ENCODE data around the gene CTIF.

GRCh38 chr18:48663096-48663930 lies 124.5 kb downstream of the CTIF start:
- TF ChIP-seq HNF4G (IDR thresholded peaks at IDR 0.05) (no peak), MAX (IDR thresholded peaks at IDR 0.05) (no peak), CTCF (IDR thresholded peaks at IDR 0.05; ENCODE audit: low read depth, low read length, missing input control) (no peak), ZBTB33 (IDR thresholded peaks at IDR 0.05) (no peak), RAD21 (IDR thresholded peaks at IDR 0.05) (no peak), NR2F2 (IDR thresholded peaks at IDR 0.05) (no peak), YY1 (IDR thresholded peaks at IDR 0.05) (no peak), REST (IDR thresholded peaks at IDR 0.05) (no peak), GABPA (IDR thresholded peaks at IDR 0.05 in 1 of 2, conservative IDR thresholded peaks at IDR 0.05 in 1 of 2) (no peak), ATF3 (IDR thresholded peaks at IDR 0.05) (no peak), TAF1 (conservative IDR thresholded peaks at IDR 0.05) (no peak), RXRA (IDR thresholded peaks at IDR 0.05) (no peak)

Measured in liver (tissue), 3 donors.